ENCODE measurements around the gene C5AR2. TPM values are rescaled to one million over a fixed set of nuclear protein-coding genes. Genes with fewer than 3 reads are reported as not detected.
"Not testable (repeated sequence)": the region's sequence is repeated elsewhere in the genome, so short reads cannot be mapped to it uniquely, and the experiment has no call there.

Gene C5AR2
- polyA plus RNA-seq, 1 donor from 2014 or later: not detected

GRCh38 chr19:47362321-47362720, 30.3 kb downstream of the C5AR2 start:
- H4K20me1 ChIP-seq (ENCODE audit: insufficient read depth): no peaks in the 10 kb centered on the region
- H3K4me2 ChIP-seq (ENCODE audit: low read length): no peak overlapping the region
- no peaks in the 10 kb centered on the region for H3F3A ChIP-seq (ENCODE audit: insufficient read depth, low read length, poor library complexity, severe bottlenecking)
- H3K9me3 ChIP-seq (ENCODE audit: low read length): no peaks in the 10 kb centered on the region
- no peak overlapping the region for H2AFZ ChIP-seq (ENCODE audit: low read depth, low read length)
- H3K36me3 ChIP-seq (ENCODE audit: insufficient read depth, low read length): peaks cover 6% of the 10 kb centered on the region
- TF ChIP-seq REST (IDR thresholded peaks at IDR 0.05; ENCODE audit: borderline replicate concordance): no peak
- TF ChIP-seq TAF1 (IDR thresholded peaks at IDR 0.05; ENCODE audit: low read depth): no peak
- no peak for TF ChIP-seq RAD21 (conservative IDR thresholded peaks at IDR 0.05)
- no peak for TF ChIP-seq MXI1 (conservative IDR thresholded peaks at IDR 0.05; ENCODE audit: poor library complexity, severe bottlenecking)
- TF ChIP-seq CTCF (IDR thresholded peaks at IDR 0.05; ENCODE audit: poor library complexity, severe bottlenecking): no peak
- H3K9me2 ChIP-seq (ENCODE audit: insufficient read depth, low read length): no peaks in the 10 kb centered on the region
- no peaks in the 10 kb centered on the region for H3K27me3 ChIP-seq (ENCODE audit: insufficient read depth, low read depth, low read length)
- H3K79me2 ChIP-seq (replicated peaks; ENCODE audit: insufficient read depth, low read length): no peaks in the 10 kb centered on the region
- H3K9ac ChIP-seq (ENCODE audit: low read length): no peak overlapping the region
- H3K4me3 ChIP-seq (ENCODE audit: low read length): no peak overlapping the region
- no peak overlapping the region for H3K27ac ChIP-seq (ENCODE audit: low read length)

DNA sequence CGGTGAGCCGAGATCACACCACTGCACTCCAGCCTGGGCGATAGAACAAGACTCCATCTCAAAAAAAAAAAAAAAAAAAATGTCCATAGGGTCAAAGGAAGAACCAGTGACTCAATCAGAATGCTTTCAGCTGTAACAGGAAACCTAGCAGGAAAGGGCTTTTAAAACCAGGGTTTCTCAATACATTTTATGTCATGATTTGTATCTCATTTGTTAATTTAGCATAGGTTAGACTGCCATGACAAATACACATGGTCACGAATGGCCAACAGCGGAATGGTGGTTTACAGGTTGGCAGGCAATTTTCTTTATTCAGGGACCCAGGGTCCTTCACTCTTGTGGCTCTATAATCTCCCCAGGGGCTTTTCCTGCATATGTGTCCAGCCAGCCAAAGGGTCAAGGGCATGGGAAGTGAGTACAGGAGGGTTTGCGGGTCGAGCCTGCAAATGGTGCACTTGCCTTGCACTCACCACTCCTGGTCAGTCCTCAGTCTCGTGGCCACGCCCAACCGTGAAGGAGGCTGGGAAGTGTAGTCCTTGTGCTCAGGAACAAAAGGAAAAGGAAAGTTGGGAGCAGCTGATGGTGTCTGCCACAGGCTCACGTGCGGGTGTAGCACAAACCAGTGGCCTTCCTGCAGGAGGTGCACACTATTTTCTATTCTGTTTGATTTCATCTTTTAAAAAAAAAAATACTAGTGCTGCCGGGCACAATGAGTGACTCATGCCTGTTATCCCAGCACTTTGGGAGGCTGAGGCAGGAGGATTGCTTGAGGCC, 32.0 kb downstream of the C5AR2 start:
- Histone ChIP-seq H4K20me1 (ENCODE audit: insufficient read depth) (no peaks in the 10 kb centered on the region), H3F3A (ENCODE audit: insufficient read depth, low read length, poor library complexity, severe bottlenecking) (no peaks in the 10 kb centered on the region), H3K9ac (ENCODE audit: low read length) (no peak overlapping the region), H3K4me3 (ENCODE audit: low read length) (no peak overlapping the region), H3K4me2 (ENCODE audit: low read length) (no peak overlapping the region), H2AFZ (ENCODE audit: low read depth, low read length) (no peak overlapping the region), H3K9me2 (ENCODE audit: insufficient read depth, low read length) (no peaks in the 10 kb centered on the region), H3K27ac (ENCODE audit: low read length) (no peak overlapping the region), H3K79me2 (replicated peaks; ENCODE audit: insufficient read depth, low read length) (no peaks in the 10 kb centered on the region), H3K36me3 (ENCODE audit: insufficient read depth, low read length) (no peaks in the 10 kb centered on the region), H3K9me3 (ENCODE audit: low read length) (no peaks in the 10 kb centered on the region), H3K27me3 (ENCODE audit: insufficient read depth, low read depth, low read length) (no peaks in the 10 kb centered on the region)
- no peak for TF ChIP-seq SMC3 (conservative IDR thresholded peaks at IDR 0.05; ENCODE audit: poor library complexity)
- no peak for TF ChIP-seq EP300 (conservative IDR thresholded peaks at IDR 0.05; ENCODE audit: poor library complexity, severe bottlenecking)
- no peak for TF ChIP-seq MXI1 (conservative IDR thresholded peaks at IDR 0.05; ENCODE audit: poor library complexity, severe bottlenecking)
- TF ChIP-seq EZH2 (IDR thresholded peaks at IDR 0.05; ENCODE audit: borderline replicate concordance, insufficient read depth, low read length, poor library complexity, severe bottlenecking): no peak
- TF ChIP-seq RAD21 (conservative IDR thresholded peaks at IDR 0.05): no peak
- TF ChIP-seq POLR2AphosphoS5 (IDR thresholded peaks at IDR 0.05): no peak
- TF ChIP-seq REST (IDR thresholded peaks at IDR 0.05; ENCODE audit: borderline replicate concordance): no peak
- TF ChIP-seq CTCF (IDR thresholded peaks at IDR 0.05; ENCODE audit: poor library complexity, severe bottlenecking): no peak
- TF ChIP-seq TAF1 (IDR thresholded peaks at IDR 0.05; ENCODE audit: low read depth): no peak

GRCh38 chr19:47365455-47365854, 33.5 kb downstream of the C5AR2 start:
- not testable (repeated sequence) for H3K9me3 ChIP-seq (ENCODE audit: low read length); H3K9me2 ChIP-seq (ENCODE audit: insufficient read depth, low read length); H3K27me3 ChIP-seq (ENCODE audit: insufficient read depth, low read depth, low read length); H3K27ac ChIP-seq (ENCODE audit: low read length); H2AFZ ChIP-seq (ENCODE audit: low read depth, low read length); H3K79me2 ChIP-seq (replicated peaks; ENCODE audit: insufficient read depth, low read length); H3K4me2 ChIP-seq (ENCODE audit: low read length); H3K9ac ChIP-seq (ENCODE audit: low read length); H3F3A ChIP-seq (ENCODE audit: insufficient read depth, low read length, poor library complexity, severe bottlenecking); H4K20me1 ChIP-seq (ENCODE audit: insufficient read depth); H3K4me3 ChIP-seq (ENCODE audit: low read length); H3K36me3 ChIP-seq (ENCODE audit: insufficient read depth, low read length)
